Activated CD8-positive, alpha-beta memory T cell treated with anti-CD3 and anti-CD28 coated beads, Interleukin-2, amount 50 U/mL, for 1 hour (primary cell): ENCODE data around the gene CPNE9.

Source experiments
- DNase-seq: peaks from one replicate; pipeline ENCODE4 v3.0.0-alpha.2; 2020; ENCODE audit errors: extremely low read depth

The CPNE9 gene

GRCh38 chr3:9686703-9687102, 16.9 kb upstream of the CPNE9 start:
- no peak for DNase-seq

GRCh38 chr3:9687514-9687913, 16.1 kb upstream of the CPNE9 start:
- no peak for DNase-seq

- no peak for DNase-seq
Measured at GRCh38 chr3:9688961-9689360, 14.7 kb upstream of the CPNE9 start.

- no peak for DNase-seq
Measured at GRCh38 chr3:9689757-9690156, 13.9 kb upstream of the CPNE9 start.

GRCh38 chr3:9690451-9691450, 12.9 kb upstream of the CPNE9 start:
- DNase-seq = no peak

- DNase-seq = no peak
Measured at GRCh38 chr3:9691636-9692035, 12.0 kb upstream of the CPNE9 start.

GRCh38 chr3:9692416-9692815, 11.2 kb upstream of the CPNE9 start:
- no peak for DNase-seq

GRCh38 chr3:9695345-9695744, 8.3 kb upstream of the CPNE9 start:
- no peak for DNase-seq

- no peak for DNase-seq
Measured at GRCh38 chr3:9695746-9696145, 7.9 kb upstream of the CPNE9 start.

GRCh38 chr3:9696480-9697220, 7.0 kb upstream of the CPNE9 start:
- no peak for DNase-seq

GRCh38 chr3:9697892-9698291, 5.7 kb upstream of the CPNE9 start:
- no peak for DNase-seq

- no peak for DNase-seq
Measured at GRCh38 chr3:9698293-9698692, 5.3 kb upstream of the CPNE9 start.

- DNase-seq = no peak
Measured at GRCh38 chr3:9700536-9700935, 3.1 kb upstream of the CPNE9 start.

- DNase-seq = no peak
Measured at GRCh38 chr3:9701006-9701405, 2.6 kb upstream of the CPNE9 start.

- no peak for DNase-seq
Measured at GRCh38 chr3:9701711-9702110, 1.9 kb upstream of the CPNE9 start.

GRCh38 chr3:9703240-9703639, 393 bp upstream of the CPNE9 start:
- no peak for DNase-seq

GRCh38 chr3:9704347-9705322, 1.0 kb downstream of the CPNE9 start:
- no peak for DNase-seq

- no peak for DNase-seq
Measured at GRCh38 chr3:9710174-9710739, 6.6 kb downstream of the CPNE9 start.

- no peak for DNase-seq
Measured at GRCh38 chr3:9712415-9712814, 8.8 kb downstream of the CPNE9 start.

- DNase-seq = no peak
Measured at GRCh38 chr3:9713142-9713541, 9.5 kb downstream of the CPNE9 start.

GRCh38 chr3:9715136-9715535, 11.5 kb downstream of the CPNE9 start:
- no peak for DNase-seq
